ENCODE data around the gene GALR2.

GALR2 gene

GRCh38 chr17:76079956-76080767, 5.6 kb downstream of the GALR2 start:
- H3K27ac ChIP-seq = no peak overlapping the region
- TF ChIP-seq ZFX (IDR thresholded peaks at IDR 0.05) (no peak), CTCF (conservative IDR thresholded peaks at IDR 0.05) (no peak)

- TF ChIP-seq ZFX (IDR thresholded peaks at IDR 0.05) (no peak), CTCF (conservative IDR thresholded peaks at IDR 0.05) (no peak)
These were observed 6.2 kb downstream of the GALR2 start for GRCh38 chr17:76080768-76081287.

GRCh38 chr17:76081295-76082210, 7.0 kb downstream of the GALR2 start:
- no peak overlapping the region for H3K27ac ChIP-seq
- TF ChIP-seq CTCF (conservative IDR thresholded peaks at IDR 0.05) = no peak
- TF ChIP-seq ZFX (IDR thresholded peaks at IDR 0.05) = no peak

More at GRCh38 chr17:76080768-76081287, 6.2 kb downstream of the GALR2 start:
- no peak overlapping the region for H3K27ac ChIP-seq

GRCh38 chr17:76082326-76083251, 8.0 kb downstream of the GALR2 start:
- H3K27ac ChIP-seq = no peak overlapping the region
- no peak for TF ChIP-seq CTCF (conservative IDR thresholded peaks at IDR 0.05)
- no peak for TF ChIP-seq ZFX (IDR thresholded peaks at IDR 0.05)

GRCh38 chr17:76083536-76084182, 9.1 kb downstream of the GALR2 start:
- no peak for TF ChIP-seq ZFX (IDR thresholded peaks at IDR 0.05)
- no peak for TF ChIP-seq CTCF (conservative IDR thresholded peaks at IDR 0.05)
- no peak overlapping the region for H3K27ac ChIP-seq

- H3K27ac ChIP-seq = no peak overlapping the region
- TF ChIP-seq CTCF (conservative IDR thresholded peaks at IDR 0.05) (no peak), ZFX (IDR thresholded peaks at IDR 0.05) (no peak)
These were observed 10.6 kb downstream of the GALR2 start for GRCh38 chr17:76085066-76085730.
